SK-N-SH (cell line): ENCODE results near the gene NR2F1-AS1.

Experiments
- CTCF ChIP-seq: fragments of 200-600 bp; sonication (generic); IDR thresholded peaks from 2 replicates; pipeline ENCODE4 v1.6.1; 2017; ENCODE audit warnings: antibody characterized with exemption, mild to moderate bottlenecking, moderate library complexity
- RXRA ChIP-seq: IDR thresholded peaks from 2 replicates; pipeline ENCODE4 v1.4.0; 2012; ENCODE audit warnings: low read depth, mild to moderate bottlenecking, borderline replicate concordance
- SIN3A ChIP-seq: IDR thresholded peaks from 2 replicates; pipeline ENCODE4 v1.6.1; 2012; ENCODE audit warnings: low read depth, mild to moderate bottlenecking, low read length, moderate library complexity, borderline replicate concordance
- TEAD4 ChIP-seq: IDR thresholded peaks from 2 replicates; pipeline ENCODE4 v1.4.0; 2012; ENCODE audit warnings: mild to moderate bottlenecking, borderline replicate concordance; ENCODE audit not compliant: insufficient read depth
- TF ChIP-seq, protein P1 (sequence below): IDR thresholded peaks from 2 replicates; pipeline ENCODE4 v1.4.0; 2012; ENCODE audit warnings: low read depth, borderline replicate concordance

DNA sequence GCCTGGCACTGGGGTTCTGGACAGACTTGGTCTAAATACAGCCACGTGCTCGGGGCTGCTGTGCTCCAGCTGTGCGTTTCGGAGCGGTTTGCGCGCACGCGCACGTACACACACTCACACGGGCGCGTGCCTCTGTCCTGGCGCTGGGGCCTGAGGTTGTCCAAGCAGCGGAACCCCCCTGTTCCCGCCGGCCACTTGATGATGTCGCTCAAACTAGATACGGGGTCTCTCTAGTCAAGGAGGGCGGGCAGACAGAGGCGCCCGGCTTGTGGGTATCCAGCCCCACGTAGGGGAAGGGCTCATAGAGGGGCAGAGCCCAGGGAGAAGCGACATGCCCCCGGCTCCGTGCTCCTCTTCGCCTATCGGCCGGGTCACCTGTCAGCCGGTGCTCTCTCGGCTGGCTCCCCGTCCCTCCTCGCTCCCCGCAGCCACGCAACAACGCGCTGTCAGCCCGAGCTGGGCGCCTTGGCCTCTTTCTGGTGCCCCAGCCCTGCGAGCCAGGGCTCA lies 8.9 kb downstream of the NR2F1-AS1 start:
- TF ChIP-seq TEAD4 (no peak), SIN3A (no peak), CTCF (no peak), RXRA (no peak)
- TF ChIP-seq, protein P1, sequence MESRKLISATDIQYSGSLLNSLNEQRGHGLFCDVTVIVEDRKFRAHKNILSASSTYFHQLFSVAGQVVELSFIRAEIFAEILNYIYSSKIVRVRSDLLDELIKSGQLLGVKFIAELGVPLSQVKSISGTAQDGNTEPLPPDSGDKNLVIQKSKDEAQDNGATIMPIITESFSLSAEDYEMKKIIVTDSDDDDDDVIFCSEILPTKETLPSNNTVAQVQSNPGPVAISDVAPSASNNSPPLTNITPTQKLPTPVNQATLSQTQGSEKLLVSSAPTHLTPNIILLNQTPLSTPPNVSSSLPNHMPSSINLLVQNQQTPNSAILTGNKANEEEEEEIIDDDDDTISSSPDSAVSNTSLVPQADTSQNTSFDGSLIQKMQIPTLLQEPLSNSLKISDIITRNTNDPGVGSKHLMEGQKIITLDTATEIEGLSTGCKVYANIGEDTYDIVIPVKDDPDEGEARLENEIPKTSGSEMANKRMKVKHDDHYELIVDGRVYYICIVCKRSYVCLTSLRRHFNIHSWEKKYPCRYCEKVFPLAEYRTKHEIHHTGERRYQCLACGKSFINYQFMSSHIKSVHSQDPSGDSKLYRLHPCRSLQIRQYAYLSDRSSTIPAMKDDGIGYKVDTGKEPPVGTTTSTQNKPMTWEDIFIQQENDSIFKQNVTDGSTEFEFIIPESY, result no peak
